NAMALWA (cell line): Measurements from ENCODE around the gene AMZ1.
"Not testable (repeated sequence)": the region's sequence is repeated elsewhere in the genome, so short reads cannot be mapped to it uniquely, and the experiment has no call there.

Experiments
- DNase-seq: peaks from one replicate; pipeline ENCODE4 v3.0.0-alpha.2; 2015; ENCODE audit warnings: low spot score

AMZ1 gene

GRCh38 chr7:2691011-2691707 lies 3.2 kb downstream of the AMZ1 start:
- DNase-seq: no peak

GRCh38 chr7:2691932-2692439 lies 4.0 kb downstream of the AMZ1 start:
- DNase-seq: not testable (repeated sequence)

GRCh38 chr7:2692543-2692942 lies 4.5 kb downstream of the AMZ1 start:
- no peak for DNase-seq

GRCh38 chr7:2693420-2694121 lies 5.6 kb downstream of the AMZ1 start:
- not testable (repeated sequence) for DNase-seq

GRCh38 chr7:2694122-2694436 lies 6.1 kb downstream of the AMZ1 start:
- DNase-seq: not testable (repeated sequence)

GRCh38 chr7:2698581-2699288 lies 10.7 kb downstream of the AMZ1 start:
- peak; percentile 77 for DNase-seq

GRCh38 chr7:2699289-2699620 lies 11.3 kb downstream of the AMZ1 start:
- DNase-seq: no peak

- DNase-seq: no peak
Measured at GRCh38 chr7:2700141-2700850, 12.3 kb downstream of the AMZ1 start.

- no peak for DNase-seq
Measured at GRCh38 chr7:2701424-2701823, 13.4 kb downstream of the AMZ1 start.

- no peak for DNase-seq
Measured at GRCh38 chr7:2701832-2702593, 14.0 kb downstream of the AMZ1 start.

- no peak for DNase-seq
Measured at GRCh38 chr7:2702594-2702957, 14.6 kb downstream of the AMZ1 start.

- no peak for DNase-seq
Measured at GRCh38 chr7:2705371-2706096, 17.5 kb downstream of the AMZ1 start.

GRCh38 chr7:2706685-2707126 lies 18.7 kb downstream of the AMZ1 start:
- DNase-seq: no peak

GRCh38 chr7:2707481-2707880 lies 19.5 kb downstream of the AMZ1 start:
- DNase-seq: no peak

- DNase-seq: no peak
Measured at GRCh38 chr7:2708041-2708440, 20.0 kb downstream of the AMZ1 start.

GRCh38 chr7:2708547-2709310 lies 20.7 kb downstream of the AMZ1 start:
- no peak for DNase-seq

GRCh38 chr7:2709553-2710285 lies 21.7 kb downstream of the AMZ1 start:
- DNase-seq: peak; percentile 89

- DNase-seq: peak; percentile 85
Measured at GRCh38 chr7:2710286-2710655, 22.3 kb downstream of the AMZ1 start.

GRCh38 chr7:2710901-2711551 lies 23.0 kb downstream of the AMZ1 start:
- DNase-seq: peak; percentile 92
